ENCODE data around the gene C1QTNF9B.
A peak's percentile ranks its signal among the peaks of the same experiment; 100 is the strongest.
"Not testable (repeated sequence)": the region's sequence is repeated elsewhere in the genome, so short reads cannot be mapped to it uniquely, and the experiment has no call there.

The C1QTNF9B gene

DNA sequence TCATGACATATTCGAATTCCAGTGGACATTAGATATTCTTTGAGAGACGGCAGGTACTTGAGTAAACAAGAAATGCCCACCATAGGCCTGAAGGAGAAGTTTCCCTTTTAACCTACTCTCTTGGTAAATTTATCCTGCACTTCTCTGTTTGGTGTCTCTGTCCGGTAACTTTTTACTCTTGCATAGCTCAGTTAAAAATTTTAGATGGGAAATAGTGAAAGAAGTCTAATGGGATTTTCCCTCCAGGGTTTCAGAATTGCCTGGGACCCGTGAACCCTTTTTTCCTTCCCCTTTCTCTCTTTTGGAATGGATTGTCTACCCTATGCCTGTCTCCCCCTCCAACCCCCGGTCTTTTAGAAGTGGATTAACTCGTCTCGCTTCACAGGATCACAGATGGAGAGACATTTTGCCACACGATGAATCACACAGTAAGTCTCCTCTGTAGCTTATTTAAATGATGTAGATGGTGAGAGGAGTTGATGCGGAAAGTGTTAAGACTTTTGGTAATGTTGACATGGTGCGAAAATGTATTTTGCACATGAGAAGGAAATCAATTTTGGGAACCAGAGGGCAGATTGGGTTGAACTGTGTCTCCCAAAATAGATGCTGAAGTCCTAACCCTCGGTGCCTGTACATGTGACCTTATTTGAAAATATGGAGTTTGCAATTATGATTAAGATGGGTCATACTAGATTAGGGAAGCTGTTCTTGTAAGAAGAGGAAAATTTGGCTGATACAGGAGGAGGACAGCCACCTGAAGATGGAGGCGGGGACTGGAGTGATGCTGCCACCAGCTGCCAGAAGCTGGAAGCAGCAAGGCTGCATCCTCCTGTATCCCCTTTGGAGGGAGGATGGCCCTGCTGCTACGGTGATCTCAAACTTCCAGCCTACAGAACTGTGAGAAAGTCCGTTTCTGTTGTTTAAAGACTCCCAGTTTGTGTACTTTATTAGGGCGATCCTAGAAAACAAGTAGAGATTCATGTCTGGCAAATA, 7.4 kb downstream of the C1QTNF9B start:
- no peak for DNase-seq

DNA sequence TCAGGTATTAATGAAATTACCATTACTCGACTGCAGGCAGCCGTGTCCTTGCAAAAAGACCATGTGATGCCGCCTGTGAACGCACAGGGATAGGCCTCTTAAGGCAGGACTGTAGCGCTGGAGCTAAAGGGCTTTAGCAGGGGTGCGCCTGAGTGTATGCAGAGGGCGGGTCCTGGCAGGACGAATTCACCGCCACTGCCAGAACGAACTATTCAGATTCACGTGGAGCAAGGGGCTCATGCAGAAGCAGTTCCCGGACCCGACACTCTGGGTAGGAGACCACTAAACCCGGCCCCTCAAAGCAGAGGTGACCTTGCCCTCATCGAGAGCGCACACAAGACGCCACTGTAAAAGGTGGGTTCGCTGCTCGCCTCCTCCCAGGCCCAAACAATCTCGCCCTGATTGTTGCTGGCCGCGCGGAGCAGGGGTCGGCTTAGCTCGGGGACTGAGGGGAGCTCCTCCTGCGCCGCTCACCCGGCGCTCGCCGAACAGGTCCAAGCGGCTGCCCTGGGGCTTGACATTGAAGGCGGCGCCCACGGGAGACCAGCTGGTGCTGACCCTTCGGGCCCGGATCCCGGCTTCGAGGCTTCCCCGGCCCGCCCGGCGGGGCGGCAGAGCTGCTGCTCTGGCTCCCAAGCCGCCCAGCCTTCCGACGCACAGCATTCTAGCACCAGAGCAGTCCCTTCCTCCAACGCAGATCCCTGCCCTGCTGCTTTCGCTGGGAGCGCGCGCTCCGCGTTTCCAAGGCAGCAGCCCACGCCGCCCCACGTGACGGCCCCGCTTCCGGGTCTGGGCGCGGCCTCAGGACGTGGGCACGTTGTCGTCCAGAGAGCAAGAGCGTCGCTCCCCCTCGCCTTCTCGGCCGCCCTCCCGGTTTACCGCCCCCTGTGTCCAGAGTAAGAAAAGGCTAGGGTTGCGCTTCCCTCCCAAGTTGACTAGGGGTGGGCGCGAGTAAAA, 8.4 kb downstream of the C1QTNF9B start, which contains the start of gene MIPEP:
TSS of gene MIPEP (minus strand) at position 743 of the 957 bp plus-strand sequence. CDS start at position 663, 80 bp downstream.
- DNase-seq: peak; percentile 46

DNA sequence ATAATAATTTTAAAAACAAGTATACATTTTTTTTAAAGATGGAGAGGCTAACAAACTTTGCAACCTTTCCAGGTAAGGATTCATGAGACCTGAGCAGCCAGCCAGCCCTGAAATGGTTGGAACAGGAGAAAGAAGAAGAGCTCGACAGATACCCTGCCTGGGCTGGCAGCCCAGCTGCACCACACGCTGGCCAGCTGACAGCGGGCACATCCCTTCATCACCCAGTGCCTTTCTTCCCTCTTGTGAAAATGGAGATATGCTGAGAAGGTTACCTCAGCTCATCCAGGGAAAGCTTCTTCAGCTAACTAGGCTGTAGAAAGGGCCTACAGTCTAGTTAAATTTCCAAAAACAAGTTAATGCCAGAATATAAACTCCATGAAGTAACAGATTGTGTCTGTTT, 12.9 kb downstream of the C1QTNF9B start:
- not testable (repeated sequence) for DNase-seq

DNA sequence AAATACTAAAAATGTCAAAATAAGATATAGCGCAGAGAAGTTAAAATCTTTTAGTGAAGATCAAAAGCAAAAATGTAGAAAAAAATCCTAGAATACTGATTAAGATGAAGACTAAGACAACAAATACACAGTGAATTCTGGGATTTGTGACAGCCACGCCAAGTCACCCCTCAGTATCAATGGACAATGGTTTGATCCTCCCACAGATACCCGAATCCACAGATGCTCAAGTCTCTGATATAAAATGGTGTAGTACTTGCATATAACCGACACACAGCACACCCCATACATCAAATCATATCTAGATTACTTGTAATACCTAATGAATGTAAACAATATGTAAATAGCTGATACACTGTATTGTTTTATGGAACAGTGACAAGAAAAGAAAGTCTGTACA, 14.0 kb downstream of the C1QTNF9B start:
- no peak for DNase-seq

DNA sequence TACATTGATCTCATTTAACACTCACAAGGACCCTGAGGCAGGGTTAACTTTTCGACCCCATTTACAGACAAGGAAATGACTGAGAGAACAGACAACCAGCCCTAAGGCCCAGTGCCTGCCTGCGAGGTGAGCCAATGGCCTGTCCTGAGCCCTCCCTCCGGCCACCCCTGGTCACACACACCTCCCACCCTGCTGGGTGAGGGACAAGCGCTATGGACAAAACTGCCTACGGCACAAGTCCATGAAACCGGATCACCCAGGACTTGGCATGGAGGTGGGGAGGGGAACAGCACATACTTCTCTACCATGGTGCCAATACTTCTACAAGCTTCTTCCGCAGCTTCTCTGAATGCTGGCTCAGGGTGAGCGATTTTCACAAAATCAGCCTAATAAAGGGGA, 15.9 kb downstream of the C1QTNF9B start:
- not testable (repeated sequence) for DNase-seq

DNA sequence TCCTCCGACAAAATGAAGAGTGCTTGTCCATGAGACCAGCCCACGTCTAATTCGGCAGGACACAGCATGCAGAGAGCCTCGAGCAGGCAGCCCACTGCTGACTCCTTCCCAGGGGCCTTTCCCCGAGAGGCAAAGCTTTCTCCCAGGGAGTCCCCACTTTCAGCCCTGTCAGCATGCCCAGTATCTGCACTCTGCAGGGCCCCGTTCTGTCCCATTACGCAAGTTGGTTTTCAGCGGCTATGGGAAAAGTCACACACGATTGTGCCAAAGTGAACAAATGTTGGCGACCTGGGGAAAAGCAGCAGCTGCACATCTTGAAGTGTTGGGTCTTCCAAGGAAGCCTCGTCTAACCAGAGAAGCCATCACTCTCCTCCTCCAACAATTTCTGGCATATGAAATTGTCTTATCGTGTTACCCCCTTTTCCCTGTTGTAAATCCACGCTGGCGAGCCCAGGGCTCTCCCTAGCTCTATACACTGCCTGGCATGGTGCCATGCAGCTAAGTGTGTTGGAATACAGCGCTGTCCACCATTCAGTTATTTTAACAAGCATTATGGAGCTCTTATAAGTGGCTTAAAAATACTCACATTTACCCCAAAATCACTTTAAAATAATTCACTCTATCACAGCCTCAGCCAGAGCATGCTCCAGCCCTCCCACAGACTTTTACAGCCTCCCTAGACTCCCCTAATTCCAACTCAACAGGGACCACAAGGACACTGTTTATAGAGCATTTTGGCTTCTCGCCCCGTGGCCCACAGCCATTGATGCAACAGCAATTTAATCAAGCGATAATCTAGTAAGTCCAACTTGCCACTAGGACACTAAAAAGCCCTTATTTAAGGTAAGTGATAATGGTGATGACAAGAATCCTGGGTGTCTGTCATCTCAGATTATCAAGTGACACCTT, 16.6 kb downstream of the C1QTNF9B start:
- DNase-seq: not testable (repeated sequence)

DNA sequence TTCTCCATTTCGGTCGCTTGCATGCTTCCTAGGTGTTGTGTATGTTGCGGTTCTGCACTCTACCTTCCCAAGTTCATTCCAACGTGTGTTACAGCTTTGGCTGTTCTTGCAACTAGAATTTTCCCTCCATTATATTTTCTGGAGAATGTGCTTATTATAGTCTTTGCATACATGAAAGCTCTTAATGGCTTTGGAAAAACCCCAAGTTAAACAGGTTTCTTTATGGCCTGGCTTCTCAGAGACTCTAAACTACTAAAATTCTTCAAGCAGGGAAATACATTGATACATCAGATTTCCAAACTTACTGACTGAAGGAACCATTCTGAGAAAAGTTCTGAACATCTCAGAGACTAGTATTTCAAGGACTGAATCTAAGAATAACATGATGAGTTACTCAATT, 20.0 kb downstream of the C1QTNF9B start:
- DNase-seq: no peak

DNA sequence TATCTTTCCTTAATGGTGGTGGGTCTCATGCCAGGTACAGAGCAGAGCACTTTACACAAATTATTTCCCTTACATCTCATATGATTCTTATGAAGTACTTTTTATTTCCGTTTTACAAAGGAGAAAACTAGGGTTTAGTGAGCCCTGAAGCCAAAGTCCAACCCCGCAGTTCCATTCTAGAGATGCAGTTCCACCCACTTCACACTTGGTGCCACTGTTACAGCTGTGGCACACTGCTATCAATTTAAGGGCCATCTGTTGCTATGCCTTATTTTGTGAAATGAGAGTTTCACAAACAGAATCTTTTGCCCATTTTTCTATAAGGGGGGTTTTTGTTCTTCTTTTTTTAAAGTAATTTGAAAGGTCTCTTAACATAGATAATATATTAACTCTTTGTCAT, 21.0 kb downstream of the C1QTNF9B start:
- DNase-seq: no peak

DNA sequence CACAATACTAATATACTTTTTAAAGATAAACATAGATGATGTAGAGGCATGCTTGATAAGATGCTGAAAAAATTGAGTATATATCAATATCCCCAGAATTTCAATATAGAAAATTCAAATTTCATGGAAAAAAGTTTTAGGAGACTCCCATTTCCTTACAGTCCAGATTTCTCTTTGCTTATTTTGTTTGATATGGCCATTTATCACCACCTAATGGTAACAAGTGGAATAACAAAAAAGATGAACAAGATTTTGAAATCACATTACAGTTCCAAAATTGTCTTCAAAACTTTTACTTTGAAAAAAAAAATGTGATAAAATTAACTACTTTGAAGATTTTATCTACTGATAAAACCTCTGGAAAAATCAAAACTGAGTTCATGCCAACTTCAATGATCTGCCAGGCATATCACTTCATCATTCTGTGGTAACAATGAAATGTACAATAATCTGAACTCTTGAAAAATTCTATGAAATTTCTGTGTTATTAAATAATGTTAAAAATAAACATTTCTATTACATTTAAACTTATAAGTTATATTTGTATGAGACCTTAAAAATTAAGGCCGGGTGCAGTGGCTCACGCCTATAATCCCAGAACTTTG, 25.6 kb downstream of the C1QTNF9B start:
- no peak for DNase-seq

DNA sequence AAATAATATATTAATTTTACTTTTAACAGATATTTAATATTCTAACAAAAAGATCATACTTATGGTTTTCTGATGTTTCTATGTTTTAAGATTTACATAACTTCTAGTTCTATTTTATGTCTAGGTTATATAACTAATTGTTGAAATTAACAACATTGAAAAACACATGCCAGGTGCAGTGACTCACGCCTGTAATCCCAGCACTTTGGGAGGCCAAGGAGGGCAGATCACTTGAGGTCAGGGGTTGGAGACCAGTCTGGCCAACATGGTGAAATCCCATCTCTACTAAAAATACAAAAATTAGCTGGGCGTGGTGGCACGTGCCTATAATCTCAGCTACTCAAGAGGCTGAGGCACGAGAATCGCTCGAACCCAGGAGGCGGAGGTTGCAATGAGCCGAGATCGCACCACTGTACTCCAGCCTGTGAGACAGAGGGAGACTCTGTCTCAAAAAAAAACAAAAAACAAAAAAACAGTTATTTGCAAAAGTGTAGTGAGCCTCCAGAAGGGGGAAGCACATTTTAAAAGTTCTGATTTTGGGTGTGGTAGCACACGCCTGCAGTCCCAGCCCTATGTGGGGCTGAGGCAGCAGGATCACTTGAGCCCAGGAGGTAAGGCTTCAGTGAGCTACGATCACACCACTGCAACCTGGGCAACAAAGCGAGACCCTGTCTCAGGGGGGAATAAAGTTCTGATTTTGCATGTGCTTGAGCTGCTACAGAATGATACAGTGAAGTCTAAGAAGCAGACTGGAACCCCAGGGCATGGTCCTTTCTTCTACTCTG, 26.8 kb downstream of the C1QTNF9B start:
- no peak for DNase-seq

DNA sequence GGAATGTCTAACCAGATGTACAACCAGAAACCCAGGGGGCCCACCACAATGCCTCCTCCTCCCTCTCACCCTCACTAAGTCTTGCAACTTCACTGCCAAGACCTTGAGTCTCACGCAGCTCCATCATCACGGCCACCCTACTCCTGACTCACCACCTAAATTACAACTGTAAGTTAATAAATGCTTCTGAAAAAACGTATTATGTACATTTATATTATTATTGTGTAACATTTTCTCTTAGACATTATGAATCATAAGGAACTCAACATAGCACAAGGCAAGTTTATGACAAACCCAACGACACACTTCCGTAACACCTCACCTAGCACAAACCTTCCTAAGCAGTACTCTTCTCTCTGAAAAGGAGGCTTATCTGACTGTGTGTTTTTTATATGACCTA, 28.8 kb downstream of the C1QTNF9B start:
- DNase-seq: no peak

DNA sequence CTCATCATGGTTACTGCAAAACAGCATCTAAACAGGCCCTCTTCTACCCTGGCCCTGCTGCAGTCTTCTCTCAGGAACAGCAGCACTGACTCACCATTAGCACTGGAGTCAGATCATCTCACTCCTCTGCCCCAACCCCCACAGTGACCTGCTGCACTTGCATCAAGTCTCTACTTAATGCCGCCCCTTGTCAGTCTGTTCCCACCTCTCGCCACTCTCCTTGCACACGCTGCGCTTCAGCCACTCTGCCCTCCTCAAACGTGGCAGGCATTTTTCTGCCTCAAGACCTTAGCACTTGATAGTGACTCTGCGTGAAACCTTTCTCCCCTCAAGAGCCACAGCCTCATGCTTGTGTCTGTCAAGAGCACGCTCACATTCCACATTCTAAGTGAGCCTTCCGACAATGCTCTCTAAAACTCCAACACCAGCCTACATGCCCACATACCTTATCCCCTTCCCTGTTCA, 30.2 kb downstream of the C1QTNF9B start:
- DNase-seq: no peak

DNA sequence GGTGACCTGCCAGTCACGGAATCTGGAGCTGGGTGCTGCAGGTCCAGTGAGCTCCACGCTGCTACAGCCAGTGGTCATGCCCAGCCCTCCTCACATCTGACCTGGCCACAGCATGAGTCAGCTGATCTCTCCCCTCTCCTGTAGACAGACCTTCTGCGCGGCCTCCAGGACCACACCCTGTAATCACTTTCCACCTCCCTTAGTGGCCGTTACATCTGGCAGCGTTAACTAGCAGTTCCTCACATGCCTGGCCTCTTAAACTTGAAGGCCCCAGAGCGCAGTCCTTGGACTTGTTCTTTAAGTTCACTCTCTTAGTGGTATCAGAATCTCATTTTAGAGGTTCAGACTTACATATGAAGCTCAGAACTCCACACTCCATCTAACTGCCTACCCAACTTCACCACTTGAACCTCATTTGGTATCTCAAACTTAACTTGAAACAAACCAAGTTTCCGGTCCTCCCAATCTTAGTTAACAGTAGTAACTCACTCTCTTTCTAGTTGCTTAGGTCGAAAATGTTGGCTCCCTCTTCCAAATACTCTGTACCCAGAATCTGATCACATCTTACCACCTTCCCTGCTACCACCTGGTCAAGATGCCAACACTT, 30.8 kb downstream of the C1QTNF9B start:
- no peak for DNase-seq

DNA sequence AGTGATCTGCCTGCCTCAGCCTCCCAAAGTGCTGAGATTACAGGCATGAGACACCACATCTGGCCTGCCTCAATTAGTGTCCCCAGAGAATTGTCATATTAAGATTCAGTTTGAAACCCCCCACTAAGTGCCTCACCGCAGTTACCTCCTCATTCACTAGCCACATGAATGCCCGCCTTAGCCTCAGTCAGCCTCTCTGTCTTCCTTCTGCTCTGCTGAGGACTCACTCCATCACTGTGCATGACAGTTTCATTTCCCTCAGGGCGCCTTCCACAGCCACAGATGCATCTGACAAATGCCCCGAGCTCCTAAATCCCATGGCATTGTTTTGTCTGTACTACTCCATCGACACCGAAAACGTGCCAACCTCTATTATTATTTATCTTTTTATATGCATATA, 31.4 kb downstream of the C1QTNF9B start:
- no peak for DNase-seq

DNA sequence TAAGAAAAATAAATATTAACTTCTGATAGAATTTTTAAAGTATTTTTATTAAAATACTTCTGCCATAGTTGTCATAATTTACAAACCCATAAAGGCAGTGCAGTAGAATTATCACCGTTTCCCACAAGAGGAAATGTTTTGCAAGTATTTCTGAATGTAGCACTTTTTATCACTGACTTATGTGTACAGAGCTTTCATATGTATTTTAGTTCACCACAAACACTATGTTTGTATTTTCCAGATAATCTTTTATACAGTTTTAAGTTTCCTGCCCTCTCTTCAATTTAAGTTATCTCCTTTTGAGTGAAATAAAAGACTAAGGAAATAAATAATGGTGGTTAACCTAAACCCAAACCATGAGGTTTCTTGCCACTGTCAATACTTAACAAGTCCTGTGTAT, 32.3 kb downstream of the C1QTNF9B start:
- DNase-seq: no peak

DNA sequence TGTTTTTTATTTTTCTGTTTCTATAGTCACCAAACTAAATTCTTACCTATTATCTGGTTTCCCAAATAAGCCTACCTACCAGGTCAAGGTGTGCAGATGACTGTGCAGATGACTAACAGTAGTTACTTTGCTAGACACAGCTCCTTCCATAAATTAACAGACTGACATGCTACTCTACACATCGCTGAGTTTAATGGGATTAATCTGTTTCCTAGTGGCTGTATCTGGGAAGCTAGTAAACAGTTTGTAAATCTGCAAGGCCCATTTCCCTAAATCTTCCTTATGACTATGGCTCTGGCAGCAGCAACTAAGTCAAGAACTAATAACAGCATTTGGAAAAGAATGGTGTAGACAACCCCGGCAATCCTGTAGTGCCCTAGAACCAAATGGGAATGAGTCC, 36.0 kb downstream of the C1QTNF9B start:
- DNase-seq: no peak

DNA sequence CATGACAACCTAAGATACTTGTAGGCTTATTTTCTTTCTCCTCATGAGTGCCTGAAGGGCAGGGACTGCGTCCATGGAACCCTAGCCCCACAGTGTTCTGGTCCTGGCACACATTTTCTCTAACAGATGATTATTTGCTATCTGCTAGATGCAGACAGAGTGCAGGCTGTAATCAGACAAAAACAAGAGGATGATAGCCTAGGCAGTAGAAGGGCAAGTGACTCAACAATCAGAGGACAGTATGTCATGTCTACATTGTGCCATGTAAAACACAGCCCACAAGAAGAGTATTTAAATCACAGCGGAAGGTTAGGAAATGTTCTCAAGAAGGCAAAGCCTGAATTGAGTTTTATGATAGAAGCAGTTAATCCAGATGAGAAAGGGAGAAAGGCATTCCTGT, 37.4 kb downstream of the C1QTNF9B start:
- DNase-seq: no peak

DNA sequence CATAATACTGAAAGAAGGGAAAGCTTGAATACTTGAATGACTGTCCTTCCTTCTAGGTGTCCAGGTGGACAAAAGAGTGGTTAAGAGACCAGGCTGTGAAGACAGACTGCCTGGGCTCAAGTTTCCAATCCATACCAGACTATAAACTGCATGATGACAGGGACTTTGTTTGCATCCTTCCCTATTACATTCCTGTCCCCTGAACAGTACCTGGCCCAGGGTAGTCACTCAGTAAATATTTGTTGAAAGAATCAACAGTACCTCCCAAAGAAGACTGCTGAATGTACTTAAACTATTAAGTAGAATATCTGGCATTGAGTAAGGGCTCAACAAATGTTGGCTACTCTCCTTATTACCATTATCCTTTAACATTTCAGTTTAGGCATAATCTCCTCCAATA, 37.8 kb downstream of the C1QTNF9B start:
- DNase-seq: no peak

DNA sequence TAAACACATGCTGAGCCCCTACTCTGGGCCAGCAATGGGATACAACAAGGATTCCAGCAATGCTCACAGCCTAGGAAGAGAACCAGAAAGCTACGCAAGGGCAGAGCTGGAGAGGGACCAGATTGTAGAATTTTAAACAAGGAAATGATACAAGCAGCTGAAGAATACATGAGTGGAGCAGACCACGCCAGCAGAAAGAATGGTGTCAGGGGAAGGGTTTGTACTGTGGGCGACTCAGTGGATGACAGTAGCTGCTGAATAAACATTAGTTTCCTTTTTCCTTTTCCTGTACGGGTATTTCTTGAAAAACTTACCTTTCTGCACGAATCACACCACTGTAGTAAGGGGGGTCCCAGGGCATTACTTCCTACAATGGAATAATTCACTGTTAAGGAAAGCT, 38.8 kb downstream of the C1QTNF9B start:
- DNase-seq: no peak

DNA sequence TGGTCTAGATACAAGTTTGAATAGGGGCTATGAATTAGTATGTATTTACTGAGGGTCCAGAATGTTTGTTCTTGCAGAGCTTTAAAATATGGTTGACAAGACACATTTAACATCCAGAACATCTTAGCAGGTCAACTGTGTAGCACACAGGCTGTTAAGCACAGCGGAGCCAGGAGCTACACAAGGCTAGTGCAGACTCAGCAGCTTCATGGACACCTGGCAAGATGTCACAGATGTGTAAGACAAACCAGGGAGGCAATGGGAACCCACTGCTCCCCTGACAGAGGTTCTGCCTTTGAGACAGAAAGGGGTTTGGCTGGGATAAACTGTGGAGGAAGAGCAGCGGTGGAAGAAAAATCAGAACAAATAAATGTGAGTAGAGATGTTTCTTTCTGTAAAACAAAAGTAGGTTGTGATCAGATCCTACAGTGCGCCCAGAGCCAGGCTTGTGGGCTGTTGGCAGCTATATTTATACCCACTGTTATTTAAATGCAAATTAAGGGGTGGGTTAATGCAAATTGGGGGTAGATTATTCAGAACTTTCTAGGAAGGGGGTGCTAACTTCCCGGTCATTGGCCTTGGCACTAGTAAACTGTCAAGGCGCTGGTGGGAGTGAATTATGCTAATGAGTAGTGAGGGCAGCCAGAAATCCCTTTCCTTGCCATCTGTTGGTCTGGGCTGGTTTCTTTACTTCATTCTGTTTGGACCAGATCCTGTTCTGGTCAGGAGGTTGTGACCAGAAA, 41.1 kb downstream of the C1QTNF9B start:
- no peak for DNase-seq

Data from NCI-H2029 treated with DMSO at 0.1 percent for 48 hours (cell line).